HG03064 (cell line): ENCODE results near the gene MINAR1.

Source experiments
- ATAC-seq: cut with Tn5 transposase; IDR thresholded peaks from one replicate; pipeline ENCODE4 v1.9.1; 2021; ENCODE audit warnings: low read depth; ENCODE audit not compliant: unreplicated experiment

Gene MINAR1

GRCh38 chr15:79432345-79433275 is 474 bp downstream of the MINAR1 start:
- no peak for ATAC-seq

- no peak for ATAC-seq
Observed at GRCh38 chr15:79433276-79433990, 1.3 kb downstream of the MINAR1 start.

GRCh38 chr15:79434361-79434760 is 2.2 kb downstream of the MINAR1 start:
- no peak for ATAC-seq

- ATAC-seq = no peak
Observed at GRCh38 chr15:79436037-79436780, 4.1 kb downstream of the MINAR1 start.

GRCh38 chr15:79437275-79438000 is 5.3 kb downstream of the MINAR1 start:
- no peak for ATAC-seq

- ATAC-seq = no peak
Observed at GRCh38 chr15:79439236-79439635, 7.1 kb downstream of the MINAR1 start.

GRCh38 chr15:79440355-79440908 is 8.3 kb downstream of the MINAR1 start:
- no peak for ATAC-seq

GRCh38 chr15:79442911-79443310 is 10.8 kb downstream of the MINAR1 start:
- no peak for ATAC-seq

- no peak for ATAC-seq
Observed at GRCh38 chr15:79447060-79447459, 14.9 kb downstream of the MINAR1 start.

GRCh38 chr15:79450648-79451047 is 18.5 kb downstream of the MINAR1 start:
- ATAC-seq = no peak

GRCh38 chr15:79451361-79451999 is 19.3 kb downstream of the MINAR1 start:
- no peak for ATAC-seq

GRCh38 chr15:79452244-79453051 is 20.3 kb downstream of the MINAR1 start:
- ATAC-seq = no peak

GRCh38 chr15:79453446-79453845 is 21.3 kb downstream of the MINAR1 start:
- no peak for ATAC-seq

- ATAC-seq = no peak
Observed at GRCh38 chr15:79454063-79454462, 21.9 kb downstream of the MINAR1 start.

GRCh38 chr15:79455361-79455760 is 23.2 kb downstream of the MINAR1 start:
- ATAC-seq = no peak

- no peak for ATAC-seq
Observed at GRCh38 chr15:79455943-79456342, 23.8 kb downstream of the MINAR1 start.

GRCh38 chr15:79458491-79458890 is 26.4 kb downstream of the MINAR1 start:
- no peak for ATAC-seq

GRCh38 chr15:79459666-79460065 is 27.5 kb downstream of the MINAR1 start:
- no peak for ATAC-seq
